Osteocyte (in vitro differentiated cells): Measurements from ENCODE around the gene SNX25. TPM values are rescaled to one million over a fixed set of nuclear protein-coding genes. Genes with fewer than 3 reads are reported as not detected.
"Not testable (repeated sequence)": the region's sequence is repeated elsewhere in the genome, so short reads cannot be mapped to it uniquely, and the experiment has no call there.

Source experiments
- DNase-seq: peaks from one replicate; pipeline ENCODE4 v3.0.0; 2021; ENCODE audit warnings: mixed read lengths; ENCODE audit not compliant: unreplicated experiment; ENCODE audit errors: extremely low spot score
- H3K27ac Mint-ChIP-seq: one replicate; pipeline ENCODE4 v1.8.0; 2021; ENCODE audit warnings: mild to moderate bottlenecking, mixed read lengths; ENCODE audit not compliant: unreplicated experiment
- H3K27me3 Mint-ChIP-seq: one replicate; pipeline ENCODE4 v1.8.0; 2021; ENCODE audit warnings: mixed read lengths; ENCODE audit not compliant: unreplicated experiment
- H3K36me3 Mint-ChIP-seq: one replicate; pipeline ENCODE4 v1.8.0; 2021; ENCODE audit warnings: mixed read lengths; ENCODE audit not compliant: unreplicated experiment
- H3K4me1 Mint-ChIP-seq: one replicate; pipeline ENCODE4 v1.8.0; 2021; ENCODE audit warnings: mixed read lengths; ENCODE audit not compliant: unreplicated experiment
- H3K4me3 Mint-ChIP-seq: one replicate; pipeline ENCODE4 v1.8.0; 2021; ENCODE audit warnings: mild to moderate bottlenecking, moderate library complexity, mixed read lengths; ENCODE audit not compliant: unreplicated experiment
- H3K9me3 Mint-ChIP-seq: one replicate; pipeline ENCODE4 v1.8.0; 2021; ENCODE audit warnings: mixed read lengths; ENCODE audit not compliant: unreplicated experiment
- total RNA-seq: library from RNA; stranded (reverse); gene quantifications from 2 replicates; pipeline ENCODE4 v1.2.1, GENCODE V29; 2021
- TF ChIP-seq, protein P1 (sequence below): fragments of 200-600 bp; sonication (generic); IDR thresholded peaks from 2 replicates; pipeline ENCODE4 v1.5.0; 2021; ENCODE audit warnings: antibody characterized with exemption, mild to moderate bottlenecking, moderate library complexity

SNX25 gene
- total RNA-seq, 1 donor from 2014 or later = 44.4 TPM

DNA sequence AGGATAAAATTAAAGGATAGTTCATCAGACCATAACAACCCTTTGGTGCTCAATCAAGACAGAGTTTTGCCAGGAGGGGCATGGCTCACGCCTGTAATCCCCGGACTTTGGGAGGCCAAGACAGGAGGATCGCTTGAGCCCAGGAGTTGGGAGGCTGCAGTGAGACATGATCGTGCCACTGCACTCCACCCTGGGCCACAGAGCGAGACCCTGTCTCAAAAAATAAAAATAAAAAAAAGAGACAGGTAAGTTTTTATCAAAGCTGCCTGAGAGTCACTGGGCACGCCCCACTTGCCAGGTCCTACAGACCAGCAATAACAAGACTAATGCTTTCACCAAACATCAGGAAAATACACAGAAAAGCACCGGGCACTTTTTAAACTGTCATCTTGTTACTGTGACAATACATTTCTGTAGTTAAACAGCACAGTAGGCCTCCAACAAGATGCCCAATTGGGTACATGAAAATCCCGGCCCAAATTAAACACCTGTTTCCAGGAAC, 6.4 kb upstream of the SNX25 start:
- peak overlapping the region; percentile 94 for H3K27ac Mint-ChIP-seq
- no peaks in the 10 kb centered on the region for H3K9me3 Mint-ChIP-seq
- peaks cover 3% of the 10 kb centered on the region for H3K36me3 Mint-ChIP-seq
- H3K4me1 Mint-ChIP-seq = peaks cover 48% of the 10 kb centered on the region
- H3K4me3 Mint-ChIP-seq = peak overlapping the region; percentile 89
- TF ChIP-seq, protein P1, sequence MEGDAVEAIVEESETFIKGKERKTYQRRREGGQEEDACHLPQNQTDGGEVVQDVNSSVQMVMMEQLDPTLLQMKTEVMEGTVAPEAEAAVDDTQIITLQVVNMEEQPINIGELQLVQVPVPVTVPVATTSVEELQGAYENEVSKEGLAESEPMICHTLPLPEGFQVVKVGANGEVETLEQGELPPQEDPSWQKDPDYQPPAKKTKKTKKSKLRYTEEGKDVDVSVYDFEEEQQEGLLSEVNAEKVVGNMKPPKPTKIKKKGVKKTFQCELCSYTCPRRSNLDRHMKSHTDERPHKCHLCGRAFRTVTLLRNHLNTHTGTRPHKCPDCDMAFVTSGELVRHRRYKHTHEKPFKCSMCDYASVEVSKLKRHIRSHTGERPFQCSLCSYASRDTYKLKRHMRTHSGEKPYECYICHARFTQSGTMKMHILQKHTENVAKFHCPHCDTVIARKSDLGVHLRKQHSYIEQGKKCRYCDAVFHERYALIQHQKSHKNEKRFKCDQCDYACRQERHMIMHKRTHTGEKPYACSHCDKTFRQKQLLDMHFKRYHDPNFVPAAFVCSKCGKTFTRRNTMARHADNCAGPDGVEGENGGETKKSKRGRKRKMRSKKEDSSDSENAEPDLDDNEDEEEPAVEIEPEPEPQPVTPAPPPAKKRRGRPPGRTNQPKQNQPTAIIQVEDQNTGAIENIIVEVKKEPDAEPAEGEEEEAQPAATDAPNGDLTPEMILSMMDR = no peak
- no peak for DNase-seq
- no peaks in the 10 kb centered on the region for H3K27me3 Mint-ChIP-seq

DNA sequence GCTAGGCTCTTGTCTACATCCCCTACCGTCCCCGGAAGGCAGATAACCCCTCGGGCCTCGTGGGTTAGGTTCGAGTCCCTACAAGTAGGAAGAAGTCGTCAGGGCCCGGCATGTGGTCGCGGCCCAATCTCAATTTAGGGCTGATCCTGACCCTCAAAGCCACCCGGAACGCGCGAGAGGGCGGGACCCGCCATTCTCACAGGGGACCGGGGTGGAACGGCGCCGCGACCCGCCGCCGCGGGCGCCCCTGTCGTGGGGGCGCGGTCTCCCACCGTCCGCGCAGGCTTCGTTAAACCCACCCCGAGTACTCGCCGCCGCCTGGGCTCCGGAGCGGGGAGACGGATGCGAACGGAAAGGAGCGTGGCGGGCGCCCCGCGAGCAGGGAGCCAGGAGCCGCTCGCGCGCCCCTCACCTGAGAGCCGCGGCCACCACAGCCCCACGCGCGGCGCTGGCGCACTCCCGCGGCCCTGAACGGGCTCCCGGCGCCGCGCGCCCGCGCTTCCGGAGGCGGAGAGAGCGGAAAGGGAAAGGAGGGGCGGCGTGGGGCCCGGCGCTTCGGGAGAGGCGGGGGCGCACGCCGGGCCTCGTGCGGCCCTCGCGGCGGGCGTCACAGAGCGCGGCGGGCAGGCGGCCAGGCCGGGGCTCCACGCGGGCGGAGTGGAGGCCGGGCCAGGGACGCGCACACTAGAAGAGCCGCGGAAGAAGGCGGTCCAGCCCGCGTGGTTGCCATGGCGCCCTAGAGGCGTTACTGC, 5.7 kb upstream of the SNX25 start, which contains the start of gene CFAP97:
CFAP97 (minus strand) TSS at position 515 of the 752 bp plus-strand sequence. CDS start 12,804 bp downstream, outside the sequence.
- TF ChIP-seq, protein P1 = no peak
- DNase-seq = peak; percentile 95
- H3K27me3 Mint-ChIP-seq = no peaks in the 10 kb centered on the region
- H3K9me3 Mint-ChIP-seq = no peaks in the 10 kb centered on the region
- H3K27ac Mint-ChIP-seq = peak within 1 kb of the TSS; percentile 94
- peaks cover 3% of the 10 kb centered on the region for H3K36me3 Mint-ChIP-seq
- H3K4me3 Mint-ChIP-seq = peak within 1 kb of the TSS; percentile 89
- H3K4me1 Mint-ChIP-seq = peaks cover 51% of the 10 kb centered on the region

DNA sequence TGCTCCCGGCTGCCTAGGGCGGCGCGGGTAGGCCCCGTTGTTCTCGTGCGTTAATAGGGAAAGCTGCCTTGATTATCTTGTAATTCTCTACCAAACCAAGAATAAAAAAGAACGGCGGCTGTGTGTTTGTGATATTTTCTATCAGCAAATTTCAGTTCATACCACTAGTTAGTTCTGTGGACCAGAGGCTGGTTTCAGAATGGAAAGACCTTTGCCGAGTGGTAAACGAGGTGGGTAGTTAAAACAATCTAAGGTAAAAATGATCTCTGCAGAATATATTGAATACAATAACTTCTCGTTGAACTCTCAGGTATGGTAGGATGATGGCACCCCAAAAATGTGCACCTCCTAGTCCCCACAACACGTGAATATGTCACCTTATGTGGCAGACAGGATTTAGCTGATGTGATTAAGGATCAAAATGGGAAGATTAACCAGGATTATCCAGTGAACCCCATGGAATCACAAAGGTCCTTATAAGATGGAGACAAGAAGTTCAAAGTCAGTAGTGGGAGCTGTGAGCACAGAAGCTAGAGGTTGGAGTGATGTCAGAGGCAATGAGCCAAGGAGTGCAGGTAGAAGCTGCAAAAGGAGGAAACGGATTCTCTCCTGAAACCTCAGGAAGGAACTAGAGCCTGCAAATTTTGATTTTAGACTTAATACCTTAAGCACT, 5.0 kb upstream of the SNX25 start:
- peaks cover 3% of the 10 kb centered on the region for H3K36me3 Mint-ChIP-seq
- H3K4me1 Mint-ChIP-seq = peaks cover 56% of the 10 kb centered on the region
- peak overlapping the region; percentile 85 for H3K27ac Mint-ChIP-seq
- no peaks in the 10 kb centered on the region for H3K27me3 Mint-ChIP-seq
- peak overlapping the region; percentile 78 for H3K4me3 Mint-ChIP-seq
- H3K9me3 Mint-ChIP-seq = no peaks in the 10 kb centered on the region
- TF ChIP-seq, protein P1 = no peak
- DNase-seq = no peak

DNA sequence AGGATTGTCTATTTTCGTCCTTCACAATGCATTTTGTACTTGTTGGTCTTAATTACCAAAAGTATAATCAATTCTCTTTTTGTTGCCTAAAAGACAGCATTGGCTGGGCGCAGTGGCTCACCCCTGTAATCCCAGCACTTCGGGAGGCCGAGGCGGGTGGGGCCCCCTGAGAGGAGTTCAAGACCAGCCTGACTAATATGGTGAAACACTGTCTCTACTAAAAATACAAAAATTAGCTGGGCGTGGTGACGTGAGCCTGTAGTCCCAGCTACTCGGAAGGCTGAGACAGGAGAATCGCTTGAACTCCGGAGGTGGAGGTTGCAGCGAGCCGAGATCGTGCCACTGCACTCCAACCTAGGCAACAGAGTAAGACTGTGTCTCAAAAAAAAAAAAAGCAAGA, 4.3 kb upstream of the SNX25 start:
- Mint-ChIP-seq H3K4me1 (peaks cover 49% of the 10 kb centered on the region), H3K4me3 (peak overlapping the region; percentile 78), H3K27ac (peak overlapping the region; percentile 85)
- DNase-seq, H3K27me3 Mint-ChIP-seq, H3K36me3 Mint-ChIP-seq, H3K9me3 Mint-ChIP-seq: not testable (repeated sequence)

DNA sequence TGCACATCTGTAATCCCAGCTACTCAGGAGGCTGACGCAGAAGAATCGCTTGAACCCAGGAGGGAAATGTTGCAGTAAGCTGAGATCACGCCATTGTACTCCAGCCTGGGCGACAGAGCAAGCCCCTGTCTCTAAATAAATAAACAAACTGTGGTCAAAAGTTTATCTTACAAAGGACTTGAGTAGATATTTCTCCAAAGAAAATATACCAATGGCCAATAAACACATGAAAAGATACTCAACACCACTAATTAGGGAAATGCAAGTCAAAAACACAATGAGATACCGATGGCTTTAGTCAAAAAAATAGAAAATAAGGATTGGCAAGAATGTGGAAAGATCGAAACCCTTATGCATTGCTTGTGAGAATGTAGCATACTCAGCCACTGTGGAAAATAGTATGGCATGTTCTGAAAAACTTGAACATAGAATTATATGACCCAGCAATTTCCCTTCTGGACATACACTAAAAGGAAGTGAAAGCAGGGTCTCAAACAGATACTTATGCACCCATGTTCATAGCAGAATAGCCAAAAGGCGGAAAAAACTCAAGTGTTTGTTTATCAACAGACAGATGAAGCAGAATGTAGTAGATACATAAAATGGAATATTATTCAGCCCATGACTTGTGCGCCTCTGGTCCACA, 3.6 kb upstream of the SNX25 start:
- Mint-ChIP-seq H3K4me3 (no peak overlapping the region), H3K36me3 (no peaks in the 10 kb centered on the region), H3K4me1 (peaks cover 45% of the 10 kb centered on the region), H3K27me3 (no peaks in the 10 kb centered on the region), H3K9me3 (no peaks in the 10 kb centered on the region), H3K27ac (no peak overlapping the region)
- DNase-seq = no peak
- TF ChIP-seq, protein P1 = no peak
